HG02943 (cell line): ENCODE data around the gene NCKAP5L.

Experiments used
- ATAC-seq: cut with Tn5 transposase; IDR thresholded peaks from one replicate; pipeline ENCODE4 v1.9.1; 2021; ENCODE audit warnings: mild to moderate bottlenecking, low read depth, moderate library complexity; ENCODE audit not compliant: unreplicated experiment

NCKAP5L gene

DNA sequence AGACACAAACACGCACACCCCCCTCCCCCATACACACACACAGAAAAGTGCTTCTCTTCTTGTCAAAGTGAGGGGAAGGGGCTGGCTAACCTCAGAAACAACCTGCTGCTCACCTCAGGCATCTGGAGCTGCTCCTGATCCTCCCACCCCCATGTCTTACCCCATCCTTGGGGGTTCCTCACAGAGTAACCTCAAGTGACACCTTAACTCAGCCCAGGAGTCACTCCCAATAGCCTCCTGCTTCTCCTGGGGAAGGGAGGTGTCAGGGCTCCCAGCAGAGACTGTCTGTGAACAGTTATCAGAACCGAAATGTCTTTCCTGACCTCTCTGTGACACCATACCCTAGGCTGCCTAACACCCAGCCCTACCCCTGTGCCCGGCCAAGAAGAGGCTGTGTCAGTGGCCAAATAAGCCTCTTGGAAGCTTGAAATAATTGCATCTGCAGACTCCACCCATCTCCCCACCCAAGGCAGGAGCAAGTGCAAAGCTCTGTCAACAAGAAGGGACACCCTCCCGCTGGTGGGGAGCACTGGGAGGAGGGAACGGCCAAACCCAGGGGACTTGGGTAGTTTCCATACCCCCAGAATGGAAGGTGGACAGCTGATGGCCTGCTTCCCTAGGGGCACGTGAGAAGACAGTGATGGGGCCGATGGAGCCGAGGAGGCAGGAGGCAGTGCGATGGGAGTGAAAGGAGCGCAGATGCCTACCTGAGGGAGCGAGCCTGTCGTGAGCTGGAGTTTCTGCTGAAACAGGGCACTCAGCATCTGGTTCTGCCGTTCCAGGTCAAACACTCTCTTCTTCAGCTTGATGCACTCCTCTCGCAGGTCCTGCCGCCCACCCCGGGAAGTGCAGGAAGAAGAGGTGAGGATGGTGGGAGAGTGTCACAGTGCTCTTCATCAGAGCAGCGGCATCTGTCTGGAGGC lies 26.8 kb downstream of the NCKAP5L start:
- no peak for ATAC-seq

DNA sequence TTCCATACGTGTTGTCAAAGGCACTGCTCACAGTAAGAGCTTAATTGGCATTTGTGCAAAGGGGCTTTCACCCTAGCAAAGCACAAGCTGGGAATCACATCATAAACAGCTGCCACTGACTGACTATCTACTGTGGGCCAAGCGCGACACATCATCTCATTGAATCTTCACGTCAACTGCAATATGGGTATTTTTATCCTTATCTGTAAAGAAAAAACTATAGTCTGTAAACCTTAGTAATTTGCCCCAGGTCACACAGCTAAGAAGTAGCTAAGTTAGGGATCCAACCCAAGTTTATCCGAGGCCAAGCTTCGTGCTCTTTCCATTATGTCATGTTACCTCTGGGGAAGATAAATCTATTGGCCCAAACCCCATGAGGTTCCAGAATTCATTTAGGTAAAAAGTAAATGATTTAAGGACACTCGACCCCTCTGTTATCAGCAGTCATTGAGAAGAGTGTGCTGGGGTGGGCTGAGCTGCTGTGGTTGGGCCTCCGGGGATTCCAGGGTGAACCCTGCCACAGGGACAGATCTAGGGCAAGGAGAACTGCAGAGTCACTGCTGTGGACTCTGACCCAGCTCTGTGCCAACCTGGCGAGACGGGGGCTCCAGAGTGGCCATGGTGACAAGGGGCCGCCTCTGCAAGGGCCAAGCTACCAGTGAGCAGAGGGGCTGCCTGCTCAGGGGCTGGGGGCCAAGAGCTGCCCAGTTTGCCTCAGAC lies 27.6 kb downstream of the NCKAP5L start:
- no peak for ATAC-seq

DNA sequence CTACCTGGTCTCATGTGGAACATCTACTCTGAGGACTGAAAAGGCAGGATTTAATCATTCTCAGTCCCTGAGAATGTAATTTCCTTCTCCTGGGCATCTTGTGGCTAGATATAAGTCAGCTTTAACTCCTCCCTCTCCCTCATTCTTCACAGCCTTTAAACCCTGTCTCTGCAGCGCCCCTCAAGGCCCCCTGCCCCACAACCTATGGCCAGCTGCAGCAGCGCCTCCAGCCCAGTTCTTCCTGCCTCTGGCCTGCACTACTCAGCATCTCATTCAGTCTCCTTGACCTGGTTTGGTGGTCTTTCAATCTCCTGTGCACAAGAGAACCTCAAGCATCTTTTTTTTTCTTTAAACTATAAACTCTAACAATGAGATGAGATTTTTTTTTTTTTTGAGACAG lies 29.3 kb downstream of the NCKAP5L start:
- ATAC-seq = no peak

DNA sequence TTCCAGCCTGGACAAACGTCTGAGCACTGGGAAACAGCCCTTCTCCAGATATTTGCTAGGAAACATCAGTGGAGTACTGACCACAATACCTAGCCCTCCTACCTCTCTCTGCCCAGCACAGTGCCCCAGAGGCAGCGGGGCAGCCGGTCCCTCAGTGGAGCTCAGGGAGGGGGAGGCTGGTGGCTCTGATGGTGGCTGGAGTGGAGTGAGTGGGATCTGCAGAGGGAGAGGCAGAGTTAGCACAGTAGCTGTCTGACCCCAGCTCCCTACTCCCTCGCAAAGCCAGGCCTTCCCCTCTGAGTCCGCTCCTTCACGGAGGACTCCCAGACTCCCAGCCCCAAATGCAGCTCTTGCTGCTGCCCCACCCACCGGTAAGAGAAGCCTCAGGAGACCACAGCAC lies 30.0 kb downstream of the NCKAP5L start:
- no peak for ATAC-seq

DNA sequence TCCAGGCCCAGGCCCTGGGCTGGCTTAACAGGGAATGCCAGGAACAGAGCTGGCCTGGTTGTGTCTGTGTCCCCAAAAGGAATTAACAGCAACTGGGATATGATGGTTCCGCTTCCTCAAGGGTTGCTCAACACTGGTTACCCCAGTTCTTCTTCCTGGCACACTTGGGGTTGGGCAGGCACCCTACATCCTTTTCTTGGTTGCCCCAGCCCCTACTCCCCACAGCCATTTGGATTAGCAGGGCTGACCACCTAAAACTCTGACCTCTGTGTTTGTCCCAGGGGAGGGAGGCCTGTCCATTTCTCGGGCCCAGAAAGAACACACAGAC lies 30.8 kb downstream of the NCKAP5L start:
- ATAC-seq = no peak

DNA sequence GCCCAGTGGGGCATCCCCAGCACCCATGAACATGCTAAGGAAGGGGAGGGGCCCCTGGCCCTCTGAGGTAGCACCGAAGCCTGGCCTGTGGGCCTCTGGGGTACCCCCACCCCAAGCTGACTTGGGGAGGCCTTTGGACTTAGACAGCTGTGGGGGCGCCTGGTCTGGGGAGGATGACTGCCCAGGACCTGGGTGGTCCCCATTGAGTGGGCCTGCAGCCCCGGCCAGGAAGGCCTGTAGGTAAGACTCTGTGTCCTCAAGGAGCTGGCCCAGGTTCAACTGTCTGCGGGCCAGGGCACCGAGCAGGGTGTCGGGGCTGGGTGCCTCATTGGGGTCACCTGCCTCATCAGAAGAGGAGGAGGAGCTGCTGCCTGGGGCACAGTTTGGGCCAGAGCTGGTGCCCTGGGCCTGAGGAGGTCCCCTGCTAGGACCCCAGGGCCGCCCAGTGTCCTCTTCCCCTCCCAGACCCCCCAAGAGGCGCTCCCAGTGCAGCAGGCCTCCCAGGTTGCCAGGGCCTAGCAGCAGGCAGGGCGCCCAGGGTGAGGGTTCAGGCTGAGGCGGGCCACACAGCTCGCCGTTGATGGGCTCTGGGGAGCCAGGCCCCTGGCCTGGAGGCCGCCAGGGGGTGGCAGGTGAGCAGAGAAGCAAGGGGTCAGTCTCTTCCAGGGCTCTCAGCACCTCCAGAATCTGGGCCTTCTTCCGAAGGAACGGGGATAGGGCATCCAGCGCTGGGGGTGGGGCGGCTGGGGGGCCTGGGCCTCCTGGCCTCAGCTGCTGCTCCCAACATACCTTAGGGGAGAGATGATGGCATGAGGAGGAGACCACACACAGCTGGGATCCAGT lies 31.4 kb downstream of the NCKAP5L start:
- ATAC-seq = no peak

DNA sequence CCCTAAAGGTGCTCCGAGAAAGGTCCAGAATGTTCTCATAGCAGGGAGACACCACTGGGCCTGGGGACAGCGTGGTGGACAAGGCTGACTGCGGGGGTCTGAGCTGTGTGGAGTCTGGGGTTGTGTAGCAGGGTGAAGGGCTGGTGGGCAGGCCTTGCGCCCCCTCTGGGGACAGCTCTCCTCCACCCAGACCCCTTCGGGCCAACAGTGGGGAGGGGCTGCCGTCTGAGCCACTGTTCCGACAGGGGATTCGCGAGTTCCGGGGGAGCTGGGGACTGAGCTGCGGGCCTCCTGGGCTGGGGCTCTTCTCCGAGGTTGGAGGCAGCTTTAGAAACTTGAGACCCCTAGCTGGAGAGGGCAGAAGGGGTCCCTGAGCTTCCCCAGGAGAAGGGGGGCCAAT lies 32.1 kb downstream of the NCKAP5L start:
- no peak for ATAC-seq

DNA sequence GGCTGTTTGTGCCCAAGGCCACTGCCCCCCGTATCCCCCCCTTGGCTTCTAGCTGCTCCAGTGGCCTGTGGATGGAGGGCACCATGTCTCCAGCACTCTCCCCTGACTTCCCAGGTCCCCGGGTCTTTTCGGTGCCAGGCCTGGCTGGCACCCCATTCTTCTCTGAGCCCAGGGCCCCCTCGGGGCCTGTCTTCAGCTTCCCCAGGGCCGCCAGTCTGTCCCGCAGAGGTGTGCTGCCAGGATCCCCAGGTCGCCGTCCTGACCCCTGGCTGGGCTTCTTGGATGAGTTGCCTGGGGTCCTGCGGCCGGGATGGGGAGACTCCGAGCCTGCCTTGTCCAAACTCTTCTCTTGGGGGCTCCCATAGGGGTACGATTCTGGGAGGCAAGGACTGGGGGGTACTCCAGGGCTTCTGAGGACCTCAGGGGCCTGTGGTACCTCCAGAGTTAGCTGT lies 32.5 kb downstream of the NCKAP5L start:
- ATAC-seq = no peak

DNA sequence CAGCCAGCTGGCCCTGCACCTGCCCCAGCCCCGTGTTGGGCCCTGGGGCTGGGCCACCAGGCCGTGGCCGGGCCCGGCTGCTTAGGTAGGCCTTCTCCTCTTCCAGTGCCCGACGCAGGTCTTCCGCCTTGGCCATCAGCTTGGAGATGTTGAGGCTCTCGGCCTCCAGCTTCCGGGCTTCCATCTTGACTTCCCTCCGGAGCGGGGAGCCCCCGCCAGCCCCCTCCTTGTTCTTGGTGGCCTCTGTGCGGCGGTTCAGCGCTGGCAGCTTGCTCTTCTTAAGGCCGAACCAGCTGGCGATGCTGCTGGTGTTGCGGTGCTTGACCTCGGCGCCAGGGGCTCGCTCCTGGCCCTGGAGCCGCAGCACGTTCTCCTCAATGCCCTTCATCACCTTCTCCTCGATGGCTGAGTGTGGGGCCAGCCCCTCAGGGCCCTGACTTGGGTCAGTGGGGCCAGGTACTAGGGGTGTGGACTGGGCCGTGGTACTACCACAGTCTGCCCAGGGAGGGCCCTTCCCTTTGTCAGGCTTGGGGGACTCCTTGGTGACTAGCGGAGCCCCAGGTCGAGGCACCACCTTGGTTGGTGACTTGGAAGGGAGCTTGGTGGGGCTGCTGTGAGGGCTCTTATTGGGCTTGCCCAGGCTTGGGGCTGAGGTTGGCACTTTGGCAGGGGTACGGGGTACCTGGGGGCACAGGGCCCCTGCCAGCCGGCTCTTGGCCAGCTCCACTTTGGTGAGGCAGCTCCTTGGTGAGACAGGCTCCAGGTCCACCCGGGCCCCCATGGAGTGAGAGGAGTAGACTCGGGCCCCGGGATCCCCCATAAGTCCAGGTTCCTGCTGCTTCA lies 33.2 kb downstream of the NCKAP5L start:
- ATAC-seq = no peak

DNA sequence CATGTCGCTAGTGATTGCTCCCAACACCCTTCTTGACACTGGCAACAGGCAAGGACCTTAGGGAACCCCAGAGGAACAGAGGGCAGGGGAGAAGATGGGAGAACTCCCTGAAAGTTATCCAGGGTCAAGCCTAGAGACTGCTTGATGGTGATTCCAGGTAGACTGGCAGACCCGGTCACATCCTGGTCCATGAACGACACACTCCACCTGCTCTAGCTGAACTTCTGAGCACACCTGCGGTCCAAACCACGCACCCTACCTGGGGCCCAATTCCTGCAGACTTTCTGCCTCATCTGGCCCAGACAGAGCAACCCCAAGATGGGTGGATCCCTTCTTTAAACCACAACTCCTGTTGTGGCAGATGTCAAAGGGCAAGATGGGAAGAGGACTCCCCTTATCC lies 34.2 kb downstream of the NCKAP5L start:
- ATAC-seq = no peak

DNA sequence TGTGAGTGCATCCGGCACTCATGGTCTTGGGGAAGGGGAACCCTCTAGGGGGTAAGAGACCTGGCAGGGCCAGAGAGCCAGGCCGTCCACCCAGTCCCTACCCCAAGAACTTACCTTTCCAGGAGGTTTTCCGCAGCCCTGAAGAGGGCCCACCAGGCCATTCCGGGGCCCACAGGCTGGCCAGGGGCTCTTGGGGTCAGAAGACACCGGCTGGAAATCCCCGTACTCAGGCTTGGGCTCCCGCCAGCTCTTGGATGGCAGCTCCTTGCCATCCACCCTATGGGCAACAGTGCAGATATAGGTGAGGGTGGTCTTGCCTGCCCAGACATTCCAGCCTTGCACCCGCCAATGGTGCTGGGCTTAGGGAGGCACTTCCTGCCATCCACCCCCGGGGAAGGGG lies 34.6 kb downstream of the NCKAP5L start:
- no peak for ATAC-seq

DNA sequence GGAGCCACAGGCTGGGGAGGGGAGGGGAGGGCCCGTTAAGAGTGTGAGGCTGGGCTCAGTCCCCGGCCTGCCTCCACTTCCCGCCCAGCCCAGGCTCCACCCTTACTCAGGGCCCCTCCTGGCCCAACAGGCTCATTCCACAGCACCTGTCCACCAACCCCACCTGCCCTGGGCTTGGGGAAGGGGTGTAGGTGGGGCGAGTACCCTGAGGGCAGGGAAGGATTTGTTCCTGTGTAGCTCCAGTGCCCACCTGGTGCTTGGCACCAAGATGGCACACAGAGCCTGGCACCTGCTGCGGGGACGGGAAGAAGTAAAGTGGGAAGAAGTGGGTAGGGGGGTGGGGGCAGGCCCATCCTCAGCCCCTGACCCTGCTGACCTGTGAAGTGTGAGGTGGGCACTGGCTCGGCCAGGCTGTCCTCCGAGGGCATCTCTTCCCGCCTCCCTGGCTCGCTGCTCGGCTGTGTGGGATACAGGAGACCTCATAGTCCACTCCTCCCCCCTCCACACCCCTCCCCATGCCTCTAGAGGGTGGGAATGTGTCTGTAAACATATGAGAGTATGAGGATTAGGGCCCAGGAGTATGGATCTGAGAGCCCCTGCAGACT lies 35.1 kb downstream of the NCKAP5L start:
- no peak for ATAC-seq

DNA sequence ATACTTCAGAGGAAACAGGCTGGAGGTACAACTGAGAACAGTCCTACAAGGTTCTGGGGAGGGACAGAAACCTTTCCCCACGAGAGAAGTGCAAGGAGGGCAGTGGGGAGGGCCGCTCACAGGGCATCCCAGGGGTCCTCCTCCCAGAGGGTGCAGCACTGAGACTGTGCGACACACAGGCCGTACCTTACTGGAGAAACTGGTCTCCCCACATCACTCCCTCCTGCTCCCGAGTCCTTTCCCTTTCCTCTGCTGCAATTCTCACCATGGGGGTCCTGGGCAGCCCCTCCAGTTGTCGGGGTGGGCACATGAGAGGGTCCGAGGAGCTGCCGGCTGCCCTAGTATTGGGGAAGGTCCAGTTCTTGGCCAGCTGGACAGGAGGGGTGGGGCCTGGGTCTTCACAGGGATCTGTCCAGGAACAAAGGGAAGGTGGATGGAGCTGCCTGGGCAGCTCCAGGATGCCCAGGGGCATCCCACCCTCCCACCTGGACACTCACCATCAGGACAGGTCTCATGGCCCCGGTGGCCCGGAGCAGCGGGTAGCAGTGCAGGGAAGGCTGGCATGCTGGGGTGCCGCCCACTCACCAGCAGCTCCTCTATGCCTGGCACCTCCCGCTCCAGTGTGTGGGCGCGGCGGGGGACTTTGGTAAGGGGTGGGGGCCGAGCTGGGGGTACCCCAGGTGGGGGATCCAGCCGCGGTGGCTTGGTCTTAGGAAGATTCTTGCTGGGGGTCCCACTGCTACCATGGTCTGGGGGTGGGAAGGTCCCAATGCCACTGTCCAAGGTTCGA lies 35.8 kb downstream of the NCKAP5L start:
- no peak for ATAC-seq

DNA sequence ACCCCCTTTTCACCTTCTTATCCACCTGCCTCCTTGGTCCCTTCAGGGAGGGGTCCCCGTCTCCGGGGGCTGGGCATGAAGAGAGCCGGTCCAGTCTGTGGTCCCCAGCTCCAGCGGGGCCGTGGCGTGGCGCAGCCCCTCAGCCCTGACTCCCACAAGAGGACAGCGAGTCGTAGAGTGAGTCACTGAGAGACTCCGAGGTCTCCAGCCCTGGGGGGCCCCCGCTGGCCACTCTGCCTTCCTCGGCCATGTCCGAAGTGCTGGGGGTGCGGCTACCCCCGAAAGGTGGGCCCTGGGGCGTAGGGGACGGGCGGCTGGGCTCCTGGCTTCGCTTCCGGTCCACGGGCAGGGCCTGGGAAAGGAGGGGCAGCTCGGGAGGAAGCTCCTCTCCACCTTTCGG lies 36.5 kb downstream of the NCKAP5L start:
- ATAC-seq = no peak

DNA sequence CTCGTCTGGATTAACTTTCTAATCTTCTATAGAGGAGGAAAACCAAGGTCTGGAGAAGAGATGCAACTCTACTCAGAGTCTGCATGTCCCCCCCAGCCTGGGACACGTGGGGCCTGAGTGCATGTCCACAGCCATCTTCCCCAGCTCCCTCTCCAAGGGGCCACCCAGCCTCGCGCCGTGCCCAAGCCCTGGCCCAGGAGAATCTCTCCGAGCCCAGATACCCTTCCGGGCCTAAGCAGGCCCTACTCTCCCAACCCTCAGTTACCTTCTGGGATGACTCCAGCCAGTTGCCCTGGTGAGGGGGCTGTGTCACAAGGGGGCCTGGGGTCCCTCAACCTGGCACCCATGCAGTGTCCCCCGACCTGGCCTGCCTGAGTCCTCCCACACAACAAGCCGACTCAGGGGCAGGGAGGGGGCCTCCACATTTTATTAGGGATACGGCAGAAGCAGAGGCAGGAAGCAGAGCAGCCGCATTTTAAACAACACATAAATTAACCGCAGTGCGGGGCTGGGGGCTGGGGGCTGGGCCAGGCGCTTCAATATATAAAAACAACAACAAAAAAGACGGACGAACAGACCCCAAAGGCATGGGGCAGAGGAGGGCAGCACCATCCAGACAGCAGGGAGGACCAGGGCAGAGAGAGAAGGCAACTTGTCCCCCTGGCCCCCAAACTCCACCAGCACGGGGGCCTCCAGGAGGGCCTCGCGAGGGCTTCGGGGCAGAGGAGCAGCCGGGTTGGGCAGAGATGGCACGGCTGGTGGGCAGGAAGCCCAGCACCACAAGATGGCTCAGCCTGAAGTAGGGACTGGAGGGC lies 37.3 kb downstream of the NCKAP5L start:
- no peak for ATAC-seq

DNA sequence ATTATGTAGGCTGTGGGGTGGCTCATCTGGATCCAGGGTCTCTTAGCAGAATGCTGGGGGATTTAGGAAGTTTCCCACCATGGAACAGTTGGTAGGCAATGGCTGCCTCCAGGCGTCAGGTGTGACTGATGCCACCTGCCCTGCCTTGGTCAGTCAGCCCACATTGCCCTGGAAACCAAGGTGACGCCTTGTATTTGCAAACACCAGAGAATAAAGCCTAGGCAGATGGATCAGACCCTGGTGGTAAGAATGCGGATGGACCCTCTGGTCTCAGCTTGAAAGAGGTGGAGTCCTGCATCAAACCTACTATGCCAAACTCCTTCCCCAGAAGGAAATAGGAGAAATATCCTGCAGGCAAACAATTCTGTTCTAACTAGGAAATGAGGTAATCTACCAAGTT lies 38.2 kb downstream of the NCKAP5L start:
- ATAC-seq = no peak

DNA sequence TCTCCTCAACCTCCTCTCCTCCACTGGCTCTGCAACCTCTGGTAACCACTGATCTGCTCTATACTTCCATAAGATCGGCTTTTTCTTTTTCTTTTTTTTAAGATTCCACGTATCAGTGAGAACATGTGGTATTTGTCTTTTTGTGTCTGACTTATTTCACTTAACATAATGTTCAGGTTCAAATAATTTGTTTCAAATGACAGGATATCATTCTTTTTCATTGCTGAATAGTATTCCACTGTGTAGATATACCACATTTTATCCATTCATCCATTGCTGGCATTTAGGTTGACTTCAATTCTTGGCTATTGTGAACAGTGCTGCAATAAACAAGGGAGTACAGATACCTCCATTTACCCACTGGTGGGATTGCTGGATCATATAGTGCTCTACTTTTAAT lies 40.5 kb downstream of the NCKAP5L start:
- ATAC-seq = no peak

DNA sequence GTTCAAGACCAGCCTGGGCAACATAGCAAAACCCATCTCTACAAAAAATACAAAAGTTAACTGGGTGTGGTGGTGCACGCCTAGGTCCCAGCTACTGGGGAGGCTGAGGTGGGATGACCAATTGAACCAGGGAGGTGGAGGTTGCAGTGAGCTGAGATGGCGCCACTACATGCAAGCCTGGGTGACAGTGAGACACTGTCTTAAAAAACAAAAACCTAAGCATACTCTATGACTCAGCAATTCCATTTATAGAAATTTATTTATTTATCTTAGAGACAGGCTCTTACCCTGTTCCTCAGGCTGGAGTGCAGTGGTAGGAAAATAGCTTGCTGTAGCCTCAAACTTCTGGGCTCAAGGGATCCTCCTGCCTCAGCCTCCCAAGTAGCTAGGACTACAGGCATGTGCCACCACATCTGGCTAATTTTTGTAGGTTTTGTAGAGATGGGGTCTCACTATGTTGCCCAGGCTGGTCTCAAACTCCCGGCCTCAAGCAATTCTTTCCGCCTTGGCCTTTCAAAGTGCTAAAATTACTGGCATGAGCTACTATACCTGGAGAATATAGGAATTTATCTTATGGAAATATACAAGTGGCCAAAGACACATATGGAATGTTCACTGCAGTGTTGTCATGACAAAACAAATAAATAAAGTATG lies 43.3 kb downstream of the NCKAP5L start:
- ATAC-seq = no peak
